H1 (cell line): ENCODE results near the gene TMEM63C. TPM values are rescaled to one million over a fixed set of nuclear protein-coding genes. Genes with fewer than 3 reads are reported as not detected.

ENCODE experiments used
- CTCF ChIA-PET: fragments of 300-600 bp; sonication (Branson Sonifier 250); formaldehyde crosslinking; loops from one replicate; lab custom pipeline; 2021; ENCODE audit not compliant: partially characterized antibody; lab: Charles Lee
- POLR2A ChIA-PET: fragments of 300-600 bp; sonication (Branson Sonifier 250); formaldehyde crosslinking; loops from one replicate; lab custom pipeline; 2021; ENCODE audit warnings: inconsistent platforms; ENCODE audit not compliant: partially characterized antibody; lab: Charles Lee
- DNase-seq, 2 experiments: peaks; one replicate each; pipeline versions ENCODE4 v3.0.0 to v3.0.0-alpha.2; 2010 to 2022; ENCODE audit warnings: low spot score in 2 of 2, low read depth in 1 of 2, mixed read lengths in 1 of 2
- FAIRE-seq: peaks from 2 replicates; lab custom pipeline; 2011; peaks lifted over from hg19 to GRCh38; lab: Jason Lieb, UNC
- H2AFZ ChIP-seq: 2 replicates; pipeline ENCODE4 v1.8.1; 2012; ENCODE audit warnings: low read length, inconsistent platforms
- H2AK5ac ChIP-seq: 2 replicates; pipeline ENCODE4 v1.6.1; 2013; ENCODE audit warnings: low read depth, low read length
- H2BK120ac ChIP-seq: replicated peaks from 2 replicates; pipeline ENCODE3; 2013; ENCODE audit warnings: low read depth, low read length, inconsistent platforms
- H2BK12ac ChIP-seq: 2 replicates; pipeline ENCODE4 v1.6.1; 2013; ENCODE audit warnings: low read depth, low read length
- H2BK15ac ChIP-seq: 2 replicates; pipeline ENCODE4 v1.6.1; 2013; ENCODE audit warnings: low read length
- H2BK20ac ChIP-seq: 2 replicates; pipeline ENCODE4 v1.6.1; 2013; ENCODE audit warnings: low read length
- H2BK5ac ChIP-seq: 2 replicates; pipeline ENCODE4 v1.6.1; 2013; ENCODE audit warnings: low read depth, low read length
- H3K14ac ChIP-seq: 2 replicates; pipeline ENCODE4 v1.6.1; 2013; ENCODE audit warnings: inconsistent platforms; ENCODE audit not compliant: insufficient read length
- H3K18ac ChIP-seq: 2 replicates; pipeline ENCODE4 v1.6.1; 2013; ENCODE audit warnings: low read length; ENCODE audit errors: extremely low read depth
- H3K23ac ChIP-seq: 2 replicates; pipeline ENCODE4 v1.6.1; 2013; ENCODE audit warnings: inconsistent platforms; ENCODE audit not compliant: insufficient read length
- H3K23me2 ChIP-seq: 2 replicates; pipeline ENCODE4 v1.6.1; 2013; ENCODE audit warnings: low read depth, low read length
- H3K27ac ChIP-seq: 2 replicates; pipeline ENCODE4 v1.6.1; 2011; ENCODE audit warnings: low read depth, low read length, inconsistent platforms
- H3K27me3 ChIP-seq, 4 experiments: replicated peaks in 1 of 4; 1 replicate in 1 of 4; 2 replicates in 3 of 4; pipeline versions ENCODE4 v1.6.1 to v1.8.1; 2011 to 2013; ENCODE audit warnings: low read length in 3 of 4, mild to moderate bottlenecking in 3 of 4, inconsistent platforms in 2 of 4, mixed read lengths in 2 of 4, moderate library complexity in 1 of 4; ENCODE audit not compliant: control insufficient read depth in 3 of 4, insufficient read depth in 3 of 4; ENCODE audit errors: extremely low read depth in 1 of 4
- H3K36me3 ChIP-seq, 4 experiments: 2 replicates each; pipeline versions ENCODE4 v1.6.1 to v1.8.1; 2011 to 2013; ENCODE audit warnings: mild to moderate bottlenecking in 4 of 4, low read length in 3 of 4, moderate library complexity in 2 of 4, control low read depth in 1 of 4, inconsistent platforms in 1 of 4; ENCODE audit not compliant: insufficient read depth in 4 of 4, control insufficient read depth in 2 of 4
- H3K4ac ChIP-seq: replicated peaks from 2 replicates; pipeline ENCODE3; 2013; ENCODE audit warnings: low read length, low read depth, mixed read lengths, inconsistent platforms; ENCODE audit not compliant: insufficient read length
- H3K4me1 ChIP-seq, 4 experiments: replicated peaks in 1 of 4; 1 replicate in 1 of 4; 2 replicates in 3 of 4; pipeline versions ENCODE4 v1.6.1 to v1.8.1; 2011 to 2013; ENCODE audit warnings: low read length in 3 of 4, inconsistent platforms in 2 of 4, mixed read lengths in 1 of 4; ENCODE audit not compliant: insufficient read depth in 4 of 4, control insufficient read depth in 3 of 4
- H3K4me2 ChIP-seq, 2 experiments: 2 replicates each; pipeline versions ENCODE4 v1.6.1 to v1.8.1; 2011 to 2013; ENCODE audit warnings: low read depth in 2 of 2, low read length in 2 of 2, control low read depth in 1 of 2, inconsistent platforms in 1 of 2, mild to moderate bottlenecking in 1 of 2; ENCODE audit not compliant: insufficient read depth in 1 of 2
- H3K4me3 ChIP-seq, 4 experiments: fragments of 200-600, 300-600 bp in 1 of 4; sonication (generic), shearing (Covaris generic), sonication (Bioruptor Twin) in 1 of 4; 2 replicates each; pipeline versions ENCODE4 v1.5.1 to v1.8.1; 2011 to 2016; ENCODE audit warnings: low read length in 4 of 4, low read depth in 3 of 4, control low read depth in 2 of 4, inconsistent platforms in 2 of 4, mild to moderate bottlenecking in 2 of 4, mixed read lengths in 1 of 4, moderate library complexity in 1 of 4; ENCODE audit not compliant: insufficient read depth in 2 of 4; ENCODE audit errors: extremely low read depth in 1 of 4
- H3K56ac ChIP-seq: replicated peaks from 2 replicates; pipeline ENCODE3; 2013; ENCODE audit warnings: low read depth, mild to moderate bottlenecking, mixed read lengths, low read length, inconsistent platforms; ENCODE audit not compliant: insufficient read length
- H3K79me1 ChIP-seq: 2 replicates; pipeline ENCODE4 v1.6.1; 2013; ENCODE audit warnings: low read depth, low read length, control low read depth
- H3K79me2 ChIP-seq, 2 experiments: 2 replicates each; pipeline versions ENCODE4 v1.6.1 to v1.8.1; 2012 to 2013; ENCODE audit warnings: low read length in 2 of 2, mild to moderate bottlenecking in 2 of 2, inconsistent platforms in 1 of 2; ENCODE audit not compliant: insufficient read depth in 2 of 2, control insufficient read depth in 1 of 2
- H3K9ac ChIP-seq, 4 experiments: replicated peaks in 1 of 4; 1 replicate in 1 of 4; 2 replicates in 3 of 4; pipeline versions ENCODE4 v1.6.1 to v1.8.1; 2011 to 2013; ENCODE audit warnings: low read depth in 3 of 4, low read length in 3 of 4, control low read depth in 2 of 4, mild to moderate bottlenecking in 2 of 4, moderate library complexity in 2 of 4, inconsistent platforms in 1 of 4; ENCODE audit errors: extremely low read depth in 1 of 4
- H3K9me3 ChIP-seq, 2 experiments: 2 replicates each; pipeline versions ENCODE4 v1.6.1 to v1.8.1; 2012 to 2013; ENCODE audit warnings: mild to moderate bottlenecking in 2 of 2, moderate library complexity in 2 of 2, control low read depth in 1 of 2, inconsistent platforms in 1 of 2, low read depth in 1 of 2, low read length in 1 of 2, mixed read lengths in 1 of 2; ENCODE audit not compliant: insufficient read depth in 2 of 2
- H4K20me1 ChIP-seq, 2 experiments: replicated peaks in 1 of 2; 2 replicates each; pipeline versions ENCODE3 to v1.8.1; 2011 to 2013; ENCODE audit warnings: inconsistent platforms in 2 of 2, low read length in 2 of 2, mild to moderate bottlenecking in 1 of 2; ENCODE audit not compliant: insufficient read depth in 2 of 2, control insufficient read depth in 1 of 2
- H4K5ac ChIP-seq: 2 replicates; pipeline ENCODE4 v1.6.1; 2013; ENCODE audit warnings: low read length, low read depth, mixed read lengths, inconsistent platforms; ENCODE audit not compliant: insufficient read length
- H4K8ac ChIP-seq: 2 replicates; pipeline ENCODE4 v1.8.0; 2013; ENCODE audit warnings: mild to moderate bottlenecking, moderate library complexity, low read length, inconsistent platforms; ENCODE audit not compliant: insufficient read depth; ENCODE audit errors: extremely low read depth
- H4K91ac ChIP-seq: replicated peaks from 2 replicates; pipeline ENCODE3; 2013; ENCODE audit warnings: low read length, mixed read lengths, inconsistent platforms; ENCODE audit not compliant: insufficient read length
- CEBPB ChIP-seq: IDR thresholded peaks from 2 replicates; pipeline ENCODE4 v1.6.1; 2012; ENCODE audit warnings: low read depth, low read length
- CHD1 ChIP-seq: IDR thresholded peaks from 2 replicates; pipeline ENCODE4 v1.6.1; 2012; ENCODE audit warnings: low read depth, low read length, improper control_type of control experiment
- JUN ChIP-seq: IDR thresholded peaks from 2 replicates; pipeline ENCODE4 v1.6.1; 2011; ENCODE audit warnings: low read depth, mild to moderate bottlenecking, improper control_type of control experiment, low read length
- JUND ChIP-seq: IDR thresholded peaks from 2 replicates; pipeline ENCODE4 v1.6.1; 2011; ENCODE audit warnings: mild to moderate bottlenecking, improper control_type of control experiment, low read length
- KDM4A ChIP-seq: IDR thresholded peaks from one replicate; pipeline ENCODE4 v1.7.1; 2012; ENCODE audit warnings: low read depth, mild to moderate bottlenecking, moderate library complexity, low read length, inconsistent platforms; ENCODE audit not compliant: severe bottlenecking
- PHF8 ChIP-seq: fragments of 200-600 bp; sonication (generic); conservative IDR thresholded peaks from 2 replicates; pipeline ENCODE4 v1.7.1; 2012; ENCODE audit warnings: low read depth, mild to moderate bottlenecking, inconsistent platforms, low read length, moderate library complexity
- RBBP5 ChIP-seq: IDR thresholded peaks from 2 replicates; pipeline ENCODE4 v1.7.1; 2012; ENCODE audit warnings: low read depth, mild to moderate bottlenecking, inconsistent platforms, low read length, moderate library complexity, borderline replicate concordance
- RFX5 ChIP-seq: IDR thresholded peaks from 2 replicates; pipeline ENCODE4 v1.6.1; 2011; ENCODE audit warnings: low read depth, low read length, improper control_type of control experiment, borderline replicate concordance
- SIX5 ChIP-seq: IDR thresholded peaks from 2 replicates; pipeline ENCODE4 v1.6.1; 2011; ENCODE audit warnings: mild to moderate bottlenecking, low read depth, low read length
- SP2 ChIP-seq: IDR thresholded peaks from 2 replicates; pipeline ENCODE4 v1.6.1; 2012; ENCODE audit warnings: mild to moderate bottlenecking, low read length, inconsistent platforms
- SRF ChIP-seq: IDR thresholded peaks from 2 replicates; pipeline ENCODE4 v1.6.1; 2011; ENCODE audit warnings: mild to moderate bottlenecking, low read depth, low read length, moderate library complexity
- TAF1 ChIP-seq: IDR thresholded peaks from 2 replicates; pipeline ENCODE4 v1.6.1; 2011; ENCODE audit warnings: mild to moderate bottlenecking, low read depth, low read length
- ZNF274 ChIP-seq: IDR thresholded peaks from 2 replicates; pipeline ENCODE4 v1.7.0; 2012; ENCODE audit warnings: low read length, borderline replicate concordance; ENCODE audit errors: extremely low read depth
- WGBS, 2 experiments: shearing (Covaris generic) in 1 of 2; methylation state at CpG; one replicate each; pipeline versions ENCODE4 v1.1.6 to v1.1.7; 2013 to 2015; ENCODE audit warnings: low lambda C conversion rate in 2 of 2, mixed read lengths in 2 of 2, inconsistent platforms in 1 of 2, low coverage in 1 of 2, missing lambda C conversion rate in 1 of 2; ENCODE audit not compliant: insufficient replicate concordance in 2 of 2, insufficient coverage in 1 of 2, insufficient read length in 1 of 2; ENCODE audit errors: extremely low coverage in 1 of 2, missing lambda C conversion rate in 1 of 2; 5-methylcytosine and 5-hydroxymethylcytosine counted together
- polyA plus RNA-seq, 7 experiments: library from polyadenylated mRNA; depleted of rRNA in 3 of 7; stranded (reverse) in 5 of 7; unstranded in 2 of 7; fragments of >200 nt in 5 of 7; fragments of 200-250 nt in 2 of 7; gene quantifications; 1 replicate in 5 of 7; 2 replicates in 1 of 7; 4 replicates in 1 of 7; pipeline versions ENCODE4 v1.2.1 to v1.2.3, GENCODE V29; 2011 to 2013; ENCODE audit warnings: missing spikeins in 2 of 7, mixed read lengths in 2 of 7
- total RNA-seq: library from RNA; stranded (reverse); fragmentation: NEBNext Ultra II Directional; extraction: Animal tissue kit (Norgen Biotek cat#: 25700); gene quantifications from 2 replicates; pipeline ENCODE4 v1.2.1, GENCODE V29; 2021
- TF ChIP-seq, protein P1 (sequence below): IDR thresholded peaks from 2 replicates; pipeline ENCODE4 v1.6.1; 2012; ENCODE audit warnings: inconsistent platforms
- TF ChIP-seq, protein P2 (sequence below): IDR thresholded peaks from 2 replicates; pipeline ENCODE4 v1.6.1; 2012; ENCODE audit warnings: inconsistent platforms

The TMEM63C gene
- total and polyA plus RNA-seq, 2 of the 8 experiments (the other 6 are each of a cell fraction or from before 2014, with no cell fraction given) = 3.0 to 7.6 TPM

DNA sequence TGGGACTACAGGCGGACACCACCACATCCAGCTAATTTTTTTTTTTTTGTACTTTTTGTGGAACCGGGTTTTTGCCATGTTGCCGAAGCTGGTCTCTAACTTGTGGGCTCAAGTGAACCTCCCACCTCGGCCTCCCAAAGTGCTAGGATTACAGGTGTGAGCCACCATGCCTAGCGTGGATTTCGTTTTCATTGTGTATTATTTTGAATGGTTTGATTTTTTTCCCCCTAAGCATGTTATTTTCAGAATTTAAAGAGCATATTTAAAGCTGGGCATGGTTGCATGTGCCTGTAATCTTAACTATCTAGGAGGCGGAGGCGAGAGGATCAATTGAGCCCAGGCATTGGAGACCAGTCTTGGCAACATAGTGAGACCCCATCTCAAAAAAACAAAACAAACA lies 13.1 kb downstream of the TMEM63C start:
- H3K14ac ChIP-seq = no peak overlapping the region
- H3K9me3 ChIP-seq = no peaks in the 10 kb centered on the region
- no peak overlapping the region for H2BK5ac ChIP-seq
- no peaks in the 10 kb centered on the region for H3K36me3 ChIP-seq
- H3K18ac ChIP-seq = no peak overlapping the region
- H2AFZ ChIP-seq = no peak overlapping the region
- H2BK15ac ChIP-seq = no peak overlapping the region
- no peak overlapping the region for H3K27ac ChIP-seq
- H3K4me1 ChIP-seq = no peaks in the 10 kb centered on the region
- H4K5ac ChIP-seq = no peak overlapping the region
- H3K4ac ChIP-seq = no peak overlapping the region
- H4K20me1 ChIP-seq = no peaks in the 10 kb centered on the region
- no peaks in the 10 kb centered on the region for H3K23me2 ChIP-seq
- POLR2A ChIA-PET = interaction anchor here (0.6 kb wide), 1 partner anchor 90 kb away, joined by 3 read pairs; no protein-coding TSS in a partner anchor
- 82% methylated on average over 8 of the region's 8 CpGs; no CpG with 5 or more reads in 1 of the 2 experiments for WGBS, 2 experiments
- no peak overlapping the region for H3K4me3 ChIP-seq
- H2BK12ac ChIP-seq = no peak overlapping the region
- H4K8ac ChIP-seq = no peak overlapping the region
- H3K27me3 ChIP-seq = no peaks in the 10 kb centered on the region
- FAIRE-seq (no peak), DNase-seq (no peak)
- no peaks in the 10 kb centered on the region for H3K79me2 ChIP-seq
- no peak overlapping the region for H4K91ac ChIP-seq
- no peak overlapping the region for H2BK120ac ChIP-seq
- no peak overlapping the region for H2BK20ac ChIP-seq
- no peak overlapping the region for H3K56ac ChIP-seq
- CTCF ChIA-PET = interaction anchor here (1.6 to 8.8 kb wide), 6 partner anchors 10 to 83 kb away, joined by 5 to 110 read pairs (median 12); no protein-coding TSS in a partner anchor
- H3K4me2 ChIP-seq = no peak overlapping the region
- H3K9ac ChIP-seq = no peak overlapping the region
- no peaks in the 10 kb centered on the region for H3K79me1 ChIP-seq
- no peak overlapping the region for H2AK5ac ChIP-seq
- no peak overlapping the region for H3K23ac ChIP-seq
- TF ChIP-seq RFX5 = no peak
- TF ChIP-seq SRF = no peak
- TF ChIP-seq SIX5 = no peak
- TF ChIP-seq KDM4A = no peak
- TF ChIP-seq CEBPB = no peak
- TF ChIP-seq, protein P1, sequence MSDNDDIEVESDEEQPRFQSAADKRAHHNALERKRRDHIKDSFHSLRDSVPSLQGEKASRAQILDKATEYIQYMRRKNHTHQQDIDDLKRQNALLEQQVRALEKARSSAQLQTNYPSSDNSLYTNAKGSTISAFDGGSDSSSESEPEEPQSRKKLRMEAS = no peak
- no peak for TF ChIP-seq ZNF274
- no peak for TF ChIP-seq SP2
- TF ChIP-seq TAF1 = no peak
- TF ChIP-seq JUND = no peak
- no peak for TF ChIP-seq PHF8
- TF ChIP-seq, protein P2, sequence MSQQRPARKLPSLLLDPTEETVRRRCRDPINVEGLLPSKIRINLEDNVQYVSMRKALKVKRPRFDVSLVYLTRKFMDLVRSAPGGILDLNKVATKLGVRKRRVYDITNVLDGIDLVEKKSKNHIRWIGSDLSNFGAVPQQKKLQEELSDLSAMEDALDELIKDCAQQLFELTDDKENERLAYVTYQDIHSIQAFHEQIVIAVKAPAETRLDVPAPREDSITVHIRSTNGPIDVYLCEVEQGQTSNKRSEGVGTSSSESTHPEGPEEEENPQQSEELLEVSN = no peak
- TF ChIP-seq CHD1 = no peak
- no peak for TF ChIP-seq RBBP5
- no peak for TF ChIP-seq JUN
